Small intestine (tissue), 7 donors: ENCODE results near the gene HOXB3. TPM values are rescaled to one million over a fixed set of nuclear protein-coding genes. Genes with fewer than 3 reads are reported as not detected.

Experiments used
- DNase-seq, 2 donors: peaks; one replicate each; pipeline versions ENCODE4 v3.0.0 to v3.0.0-alpha.2; 2013
- FAIRE-seq: peaks from 2 replicates; lab custom pipeline; 2012; peaks lifted over from hg19 to GRCh38; lab: Jason Lieb, UNC
- H3K27ac ChIP-seq, 3 donors: one replicate each; pipeline ENCODE4 v1.5.1; 2013; ENCODE audit warnings: low read length in 2 of 3, mild to moderate bottlenecking in 2 of 3, control low read depth in 1 of 3, inconsistent platforms in 1 of 3, low read depth in 1 of 3, moderate library complexity in 1 of 3
- H3K27me3 ChIP-seq, 3 donors: one replicate each; pipeline ENCODE4 v1.6.1; 2013; ENCODE audit warnings: low read length in 3 of 3, inconsistent platforms in 1 of 3; ENCODE audit not compliant: control insufficient read depth in 3 of 3, insufficient read depth in 3 of 3
- H3K36me3 ChIP-seq, 3 donors: one replicate each; pipeline ENCODE4 v1.6.1; 2013; ENCODE audit warnings: low read length in 3 of 3, inconsistent platforms in 1 of 3, low read depth in 1 of 3, mild to moderate bottlenecking in 1 of 3, moderate library complexity in 1 of 3; ENCODE audit not compliant: control insufficient read depth in 3 of 3, insufficient read depth in 2 of 3
- H3K4me1 ChIP-seq, 3 donors: one replicate each; pipeline ENCODE4 v1.6.1; 2013; ENCODE audit warnings: low read length in 2 of 3, inconsistent platforms in 1 of 3, low read depth in 1 of 3, mild to moderate bottlenecking in 1 of 3, moderate library complexity in 1 of 3; ENCODE audit not compliant: control insufficient read depth in 3 of 3, insufficient read depth in 2 of 3
- H3K4me3 ChIP-seq, 3 donors: one replicate each; pipeline ENCODE4 v1.5.1; 2013; ENCODE audit warnings: low read length in 3 of 3, control low read depth in 1 of 3, inconsistent platforms in 1 of 3, low read depth in 1 of 3, mild to moderate bottlenecking in 1 of 3, moderate library complexity in 1 of 3
- H3K9me3 ChIP-seq, 2 donors: one replicate each; pipeline ENCODE4 v1.6.1; 2013; ENCODE audit warnings: low read depth in 1 of 2, low read length in 1 of 2; ENCODE audit not compliant: control insufficient read depth in 2 of 2, insufficient read depth in 1 of 2
- WGBS, 3 donors: extraction: QIAGEN DNeasy Blood & Tissue Kit; methylation state at CpG; one replicate each; pipeline ENCODE4 v1.1.7; 2013; 5-methylcytosine and 5-hydroxymethylcytosine counted together
- polyA plus RNA-seq, 4 donors: library from polyadenylated mRNA; stranded (reverse) in 3 of 4; unstranded in 1 of 4; fragments of 200-250 nt in 3 of 4; fragments of 120-200 nt in 1 of 4; gene quantifications; one replicate each; pipeline versions ENCODE4 v1.2.1 to v1.2.3, GENCODE V29; 2013
- donor health status: healthy with polysubstance abuse.
- donor health status: control.
- donor health status: control.
- donor health status: Bipolar disorder and iron deficiency.
- donor health status: healthy.

The HOXB3 gene
- polyA plus RNA-seq, 4 donors = 1.4 to 19.6 (median 5.7) TPM; not detected in 1

DNA sequence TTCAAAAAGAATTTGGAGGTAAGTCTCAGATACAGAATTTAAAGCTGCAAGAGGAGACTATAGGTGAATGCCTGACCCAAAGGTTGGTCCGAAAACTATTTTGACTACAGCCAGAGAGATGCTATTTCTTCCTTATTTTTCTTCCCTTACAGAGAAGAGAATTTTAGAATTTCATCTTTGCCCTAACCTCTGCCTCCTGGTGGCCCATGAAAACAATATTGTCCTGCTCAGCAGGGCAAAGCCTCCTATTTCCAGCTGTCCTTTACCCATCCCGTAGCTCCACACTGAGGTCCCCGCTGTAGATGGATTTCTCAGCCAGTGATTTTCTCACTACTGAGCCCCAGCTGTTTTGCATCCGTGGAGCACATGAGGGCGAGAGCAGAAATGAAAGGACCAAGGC lies 83.8 kb downstream of the HOXB3 start:
- no peak for FAIRE-seq
- Histone ChIP-seq H3K27me3 (peaks cover 0 to 33% (median 0%) of the 10 kb centered on the region in 3 donors), H3K4me1 (no peaks in the 10 kb centered on the region), H3K27ac (peak overlapping the region in 1 of 3 donors; percentile 13), H3K9me3 (no peaks in the 10 kb centered on the region), H3K36me3 (no peaks in the 10 kb centered on the region), H3K4me3 (no peak overlapping the region)
- no peak for DNase-seq
- 74 to 84% (median 79%) methylated on average over 5 of the region's 5 CpGs for WGBS, 3 donors

- WGBS, 3 donors = 41 to 52% (median 48%) methylated on average over 1 of the region's 1 CpG
- H3K4me3 ChIP-seq = no peak overlapping the region
- DNase-seq (peak in 1 of 2 donors; percentile 38), FAIRE-seq (no peak)
- peaks cover 0 to 37% (median 0%) of the 10 kb centered on the region in 3 donors for H3K27me3 ChIP-seq
- no peaks in the 10 kb centered on the region for H3K9me3 ChIP-seq
- H3K36me3 ChIP-seq = no peaks in the 10 kb centered on the region
- no peaks in the 10 kb centered on the region for H3K4me1 ChIP-seq
- H3K27ac ChIP-seq = peak overlapping the region in 1 of 3 donors; percentile 35
Observed at GRCh38 chr17:48505788-48506187, 84.3 kb downstream of the HOXB3 start.

GRCh38 chr17:48504953-48505352 lies 85.1 kb downstream of the HOXB3 start:
- FAIRE-seq (no peak), DNase-seq (no peak)
- Histone ChIP-seq H3K27ac (no peak overlapping the region), H3K4me1 (no peaks in the 10 kb centered on the region), H3K9me3 (no peaks in the 10 kb centered on the region), H3K4me3 (no peak overlapping the region), H3K36me3 (no peaks in the 10 kb centered on the region), H3K27me3 (peaks cover 0 to 40% (median 0%) of the 10 kb centered on the region in 3 donors)
- 66 to 87% (median 66%) methylated on average over 2 of the region's 2 CpGs for WGBS, 3 donors

GRCh38 chr17:48503747-48504146 lies 86.3 kb downstream of the HOXB3 start:
- DNase-seq = no peak

DNA sequence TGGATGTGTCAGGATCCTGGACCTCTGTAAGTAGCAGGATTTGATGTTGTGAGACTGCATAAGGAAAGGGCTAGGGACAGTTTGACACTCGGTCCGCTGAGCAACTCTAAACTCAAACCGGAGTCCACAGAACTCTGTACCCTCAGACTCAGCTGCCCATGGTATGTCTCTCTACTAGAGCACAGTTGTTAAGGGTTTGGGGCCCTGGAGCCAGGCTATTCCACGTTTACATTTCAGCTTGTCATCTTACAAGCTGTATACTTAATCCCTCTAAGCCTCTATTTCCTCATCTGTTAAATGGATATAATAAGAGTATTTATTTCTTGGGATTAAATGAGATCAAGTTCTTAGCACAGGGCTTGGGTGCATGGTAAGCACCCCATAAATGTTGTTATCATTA lies 87.1 kb downstream of the HOXB3 start:
- H3K9me3 ChIP-seq = no peaks in the 10 kb centered on the region
- H3K4me3 ChIP-seq = no peak overlapping the region
- 69 to 78% (median 69%) methylated on average over 4 of the region's 4 CpGs for WGBS, 3 donors
- DNase-seq (no peak), FAIRE-seq (no peak)
- no peak overlapping the region for H3K27ac ChIP-seq
- no peaks in the 10 kb centered on the region for H3K36me3 ChIP-seq
- peaks cover 0 to 49% (median 0%) of the 10 kb centered on the region in 3 donors for H3K27me3 ChIP-seq
- H3K4me1 ChIP-seq = no peaks in the 10 kb centered on the region

More at GRCh38 chr17:48503747-48504146, 86.3 kb downstream of the HOXB3 start:
- FAIRE-seq = no peak
- 46 to 75% (median 68%) methylated on average over 5 of the region's 5 CpGs for WGBS, 3 donors
- no peaks in the 10 kb centered on the region for H3K4me1 ChIP-seq
- no peaks in the 10 kb centered on the region for H3K36me3 ChIP-seq
- no peak overlapping the region for H3K27ac ChIP-seq
- no peak overlapping the region for H3K4me3 ChIP-seq
- H3K9me3 ChIP-seq = no peaks in the 10 kb centered on the region
- peaks cover 0 to 45% (median 0%) of the 10 kb centered on the region in 3 donors for H3K27me3 ChIP-seq

- Histone ChIP-seq H3K9me3 (no peaks in the 10 kb centered on the region), H3K4me1 (no peaks in the 10 kb centered on the region), H3K4me3 (no peak overlapping the region), H3K27ac (no peak overlapping the region), H3K27me3 (peaks cover 0 to 55% (median 0%) of the 10 kb centered on the region in 3 donors), H3K36me3 (no peaks in the 10 kb centered on the region)
- no peak for FAIRE-seq
- 45 to 72% (median 72%) methylated on average over 2 of the region's 2 CpGs for WGBS, 3 donors
- DNase-seq = no peak
Observed at GRCh38 chr17:48502312-48502711, 87.7 kb downstream of the HOXB3 start.

GRCh38 chr17:48500435-48501426 lies 89.3 kb downstream of the HOXB3 start:
- Histone ChIP-seq H3K27me3 (peaks cover 0 to 51% (median 0%) of the 10 kb centered on the region in 3 donors), H3K9me3 (no peaks in the 10 kb centered on the region), H3K36me3 (no peaks in the 10 kb centered on the region), H3K4me3 (no peak overlapping the region), H3K4me1 (no peaks in the 10 kb centered on the region), H3K27ac (peak overlapping the region in 2 of 3 donors; percentile 13 to 25)
- DNase-seq (peak in 1 of 2 donors; percentile 44), FAIRE-seq (no peak)
- WGBS, 3 donors = 38 to 51% (median 47%) methylated on average over 12 of the region's 12 CpGs

DNA sequence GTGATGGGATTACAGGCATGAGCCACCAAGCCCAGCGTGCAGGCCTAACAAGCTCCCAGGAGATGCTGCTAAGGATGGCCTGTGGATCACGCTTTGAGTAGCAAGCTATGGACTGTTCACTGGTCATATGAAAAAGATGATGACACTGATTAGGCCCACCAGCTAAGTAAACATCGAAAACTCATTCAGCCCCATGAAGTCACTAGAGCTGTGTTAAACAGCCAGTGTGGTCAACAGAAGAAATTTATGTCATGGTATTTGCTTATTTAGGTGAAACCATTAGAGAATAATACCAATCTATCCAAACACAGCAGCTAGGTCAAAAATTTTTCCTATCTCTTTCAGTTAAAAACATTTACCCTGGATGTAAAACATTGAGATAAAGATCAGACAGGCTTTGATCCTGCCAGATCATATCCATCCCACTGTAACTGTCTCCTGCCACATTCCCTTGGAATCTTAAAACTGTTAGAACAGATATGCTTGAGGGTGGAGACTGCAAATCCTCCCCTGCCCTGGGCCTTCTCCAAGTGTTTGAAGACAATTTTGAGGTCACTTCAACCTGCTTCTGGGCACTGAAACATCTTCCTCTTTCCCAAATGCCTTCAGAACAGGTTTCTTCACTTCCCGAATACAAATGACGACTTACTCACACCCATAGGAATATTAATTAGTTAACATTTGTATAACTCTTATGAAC lies 90.2 kb downstream of the HOXB3 start:
- H3K4me1 ChIP-seq = no peaks in the 10 kb centered on the region
- FAIRE-seq = no peak
- 90 to 92% (median 92%) methylated on average over 5 of the region's 5 CpGs for WGBS, 3 donors
- H3K36me3 ChIP-seq = no peaks in the 10 kb centered on the region
- peaks cover 0 to 57% (median 0%) of the 10 kb centered on the region in 3 donors for H3K27me3 ChIP-seq
- H3K27ac ChIP-seq = peak overlapping the region in 1 of 3 donors; percentile 13
- DNase-seq = no peak
- H3K9me3 ChIP-seq = no peaks in the 10 kb centered on the region
- H3K4me3 ChIP-seq = no peak overlapping the region
